HepG2 (cell line): ENCODE measurements around the gene CREB3. TPM values are rescaled to one million over a fixed set of nuclear protein-coding genes. Genes with fewer than 3 reads are reported as not detected.

ENCODE experiments used
- ATAC-seq: fragments of 200-7000 bp; cut with Tn5 transposase; 3 replicates; pipeline ENCODE4 v1.9.1; 2020; ENCODE audit warnings: mild to moderate bottlenecking, moderate library complexity
- BruUV-seq: library from RNA; stranded (reverse); fragments of 400-500 nt; replicated peaks from 2 replicates; lab custom pipeline; 2021; lab: Mats Ljungman, UMichigan
- CTCF ChIA-PET: fragments of 300-600 bp; formaldehyde crosslinking; extraction: SDS; loops from one replicate; lab custom pipeline; 2021; ENCODE audit warnings: low total read pairs, inconsistent platforms, low intra/inter-chr PET ratio; lab: Yijun Ruan, JAX
- POLR2A ChIA-PET: fragments of 350-600 bp; sonication (Branson Sonifier 250); formaldehyde crosslinking; loops from one replicate; lab custom pipeline; 2020; ENCODE audit warnings: antibody characterized with exemption, inconsistent platforms; lab: Yijun Ruan, JAX
- DNase-seq: peaks from one replicate; pipeline ENCODE4 v3.0.0-alpha.2; 2015; ENCODE audit warnings: low spot score
- FAIRE-seq: peaks from 3 replicates; lab custom pipeline; 2011; peaks lifted over from hg19 to GRCh38; lab: Jason Lieb, UNC
- H2AFZ ChIP-seq: one replicate; pipeline ENCODE4 v1.6.1; 2011; ENCODE audit warnings: low read length, inconsistent platforms
- H3K27ac ChIP-seq: fragments of 300-600 bp; 3 replicates; pipeline ENCODE4 v1.8.0; 2011; ENCODE audit warnings: mixed run types, mild to moderate bottlenecking, mixed read lengths, low read length, inconsistent platforms; ENCODE audit not compliant: insufficient read depth; ENCODE audit errors: extremely low read length
- H3K27me3 ChIP-seq, 2 experiments: fragments of 200-600 bp in 1 of 2; 2 replicates in 1 of 2; 3 replicates in 1 of 2; pipeline versions ENCODE4 v1.6.0 to v1.8.0; 2011; ENCODE audit warnings: low read length in 2 of 2, mild to moderate bottlenecking in 2 of 2, moderate library complexity in 2 of 2, inconsistent platforms in 1 of 2; ENCODE audit not compliant: insufficient read depth in 2 of 2, control insufficient read depth in 1 of 2
- H3K36me3 ChIP-seq, 2 experiments: fragments of 200-600 bp in 1 of 2; replicated peaks in 1 of 2; 2 replicates in 1 of 2; 3 replicates in 1 of 2; pipeline versions ENCODE4 v1.5.1 to v1.8.0; 2011; ENCODE audit warnings: low read length in 2 of 2, inconsistent platforms in 1 of 2; ENCODE audit not compliant: insufficient read depth in 2 of 2, control insufficient read depth in 1 of 2
- H3K4me1 ChIP-seq: 2 replicates; pipeline ENCODE4 v1.5.1; 2012; ENCODE audit warnings: low read length, inconsistent platforms; ENCODE audit not compliant: insufficient read depth
- H3K4me2 ChIP-seq: 2 replicates; pipeline ENCODE4 v1.6.0; 2011; ENCODE audit warnings: low read depth, low read length, inconsistent platforms
- H3K4me3 ChIP-seq, 3 experiments: fragments of 200-600 bp in 1 of 3; sonication (generic), shearing (Covaris generic) in 1 of 3; replicated peaks in 1 of 3; 2 replicates each; pipeline ENCODE4 v1.5.1; 2011 to 2016; ENCODE audit warnings: low read length in 3 of 3, inconsistent platforms in 2 of 3, low read depth in 2 of 3, mild to moderate bottlenecking in 2 of 3, control low read depth in 1 of 3, mixed read lengths in 1 of 3; ENCODE audit not compliant: insufficient read depth in 1 of 3
- H3K79me2 ChIP-seq: one replicate; pipeline ENCODE4 v1.6.1; 2011; ENCODE audit warnings: low read length, inconsistent platforms; ENCODE audit not compliant: insufficient read depth
- H3K9ac ChIP-seq: 2 replicates; pipeline ENCODE4 v1.6.0; 2011; ENCODE audit warnings: mild to moderate bottlenecking, low read depth, low read length, inconsistent platforms; ENCODE audit not compliant: insufficient read depth
- H3K9me3 ChIP-seq: 2 replicates; pipeline ENCODE4 v1.5.1; 2012; ENCODE audit warnings: mild to moderate bottlenecking, low read length
- H4K20me1 ChIP-seq: 2 replicates; pipeline ENCODE4 v1.6.0; 2011; ENCODE audit warnings: inconsistent platforms, mild to moderate bottlenecking, low read length, moderate library complexity; ENCODE audit not compliant: insufficient read depth
- BATF2 ChIP-seq: sonication (generic); formaldehyde crosslinking; IDR thresholded peaks from 2 replicates; pipeline ENCODE4 v1.8.0; 2022; ENCODE audit warnings: mild to moderate bottlenecking, missing genetic modification reagents, moderate library complexity
- BRCA1 ChIP-seq: sonication (generic); formaldehyde crosslinking; IDR thresholded peaks from 2 replicates; pipeline ENCODE4 v1.4.0; 2020; ENCODE audit warnings: missing genetic modification reagents
- ERF ChIP-seq: IDR thresholded peaks from 2 replicates; pipeline ENCODE4 v1.6.1; 2018; ENCODE audit warnings: missing biosample characterization, missing genetic modification reagents
- POLR2A ChIP-seq, 2 experiments: IDR thresholded peaks; 2 replicates each; pipeline ENCODE4 v1.6.1; 2011; ENCODE audit warnings: low read depth in 2 of 2, low read length in 2 of 2, mild to moderate bottlenecking in 1 of 2, moderate library complexity in 1 of 2; ENCODE audit not compliant: insufficient read depth in 1 of 2
- POLR2G ChIP-seq: fragments of 200-400 bp; formaldehyde crosslinking; IDR thresholded peaks from 2 replicates; pipeline ENCODE4 v1.6.1; 2018; ENCODE audit warnings: mild to moderate bottlenecking, low read depth, low read length, moderate library complexity
- WGBS: methylation state at CpG from one replicate; pipeline ENCODE4 v1.1.6; 2017; ENCODE audit warnings: low lambda C conversion rate; 5-methylcytosine and 5-hydroxymethylcytosine counted together
- in situ Hi-C: cut with HindIII; loops from 2 replicates; pipeline ENCODE4 v1.10.0; 2017; ENCODE audit warnings: low pct_unique_long_range_greater_than_20kb; ENCODE audit not compliant: extremely low pct_ligation_motif_present
- intact Hi-C: fragments of 100-400 bp; cut with micrococcal nuclease; formaldehyde crosslinking; loops from one replicate; pipeline ENCODE4 v1.10.0; 2022; ENCODE audit not compliant: unreplicated experiment
- polyA plus RNA-seq, 8 experiments: library from polyadenylated mRNA; depleted of rRNA in 3 of 8; stranded (reverse) in 7 of 8; unstranded in 1 of 8; fragments of >200 nt; fragmentation: Illumina TruSeq in 4 of 8; extraction: Trizol in 4 of 8; gene quantifications; 2 replicates each; pipeline versions ENCODE4 v1.2.1 to v1.2.3, GENCODE V29; 2011 to 2016; ENCODE audit warnings: low read depth in 4 of 8, missing spikeins in 1 of 8, mixed read lengths in 1 of 8; ENCODE audit not compliant: insufficient read depth in 1 of 8
- total RNA-seq, 5 experiments: library from RNA; depleted of rRNA; stranded (reverse); fragments of >200 nt; fragmentation: Illumina TruSeq; extraction: Trizol; gene quantifications; 2 replicates each; pipeline ENCODE4 v1.2.3, GENCODE V29; 2016; ENCODE audit warnings: low read depth in 1 of 5

Gene CREB3
- total and polyA plus RNA-seq, 2 of the 13 experiments (the other 11 are each of a cell fraction or from before 2014, with no cell fraction given), result 11.1 to 34.2 TPM

- Histone ChIP-seq H3K9ac (no peak overlapping the region), H3K9me3 (no peaks in the 10 kb centered on the region), H3K36me3 (peaks cover 43 to 89% of the 10 kb centered on the region in 2 experiments), H2AFZ (no peak overlapping the region), H3K27ac (no peak overlapping the region), H4K20me1 (no peaks in the 10 kb centered on the region; the same call in 1 of the 2 replicates), H3K79me2 (peaks cover 6% of the 10 kb centered on the region), H3K4me2 (no peak overlapping the region), H3K4me3 (no peak overlapping the region), H3K4me1 (peaks cover 11% of the 10 kb centered on the region), H3K27me3 (no peaks in the 10 kb centered on the region; a peak in 1 of 5 replicates)
- intact Hi-C loops (loop anchor here (10.0 kb wide), 1 partner anchor 243 kb away; the partner anchor contains the start of gene RUSC2), in situ Hi-C loops (no loop called here)
- ATAC-seq (no peak), FAIRE-seq (no peak), DNase-seq (no peak)
- no TSS peak for BruUV-seq
- POLR2A ChIA-PET, result interaction anchor here (1.3 to 2.0 kb wide), 3 partner anchors 9 to 81 kb away, joined by 3 to 19 read pairs (median 4); partner anchors contain the start of genes GBA2, RGP1 and RMRP
- no peak for TF ChIP-seq BRCA1
- 0 out of 4 replicates have a peak, but pooled peaks of 1 of the 2 experiments have one; percentile 6 for TF ChIP-seq POLR2A (IDR thresholded peaks at IDR 0.05; ENCODE audit: insufficient read depth in 1 of 2, low read depth in 2 of 2, low read length in 2 of 2)
- CTCF ChIA-PET, result no interaction called here
- 95% methylated on average over 4 of the region's 4 CpGs for WGBS
These were observed 5.7 kb downstream of the CREB3 start for GRCh38 chr9:35738186-35738585.

DNA sequence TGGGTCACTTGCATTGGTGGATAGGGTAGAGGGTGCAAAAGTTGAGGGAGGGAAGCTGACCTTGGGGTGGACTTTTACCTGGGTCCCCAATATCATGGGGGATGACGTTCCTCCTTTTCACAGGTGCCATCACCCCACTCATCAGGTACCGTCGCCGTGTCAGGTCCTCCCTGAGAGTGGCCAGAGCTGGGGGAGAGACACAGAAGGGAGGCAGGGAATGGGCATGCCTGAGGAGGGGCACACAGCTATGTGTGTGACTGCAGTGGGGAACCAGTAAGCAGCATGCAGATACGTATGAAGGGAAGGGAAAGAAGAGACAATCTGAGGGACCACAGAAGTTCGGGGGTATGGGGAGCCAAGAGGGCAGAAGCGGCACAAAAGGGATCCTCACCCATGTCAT lies 6.5 kb downstream of the CREB3 start:
- no peak overlapping the region for H3K9ac ChIP-seq
- intact Hi-C loops, result loop anchor here (10.0 kb wide), 1 partner anchor 244 kb away; the partner anchor contains the start of gene RUSC2
- no peaks in the 10 kb centered on the region for H3K9me3 ChIP-seq
- H3K4me2 ChIP-seq, result no peak overlapping the region
- no peak for ATAC-seq
- H3K27ac ChIP-seq, result no peak overlapping the region
- no peaks in the 10 kb centered on the region; the same call in 1 of the 2 replicates for H4K20me1 ChIP-seq
- BruUV-seq, result no TSS peak
- ChIA-PET CTCF (no interaction called here), POLR2A (interaction anchor here (1.3 to 2.0 kb wide), 4 partner anchors 8 to 78 kb away, joined by 4 to 19 read pairs (median 6); partner anchors contain the start of genes GBA2 and RGP1)
- DNase-seq, result no peak
- in situ Hi-C loops, result no loop called here
- peaks cover 6% of the 10 kb centered on the region for H3K79me2 ChIP-seq
- H2AFZ ChIP-seq, result no peak overlapping the region
- peaks cover 4% of the 10 kb centered on the region for H3K4me1 ChIP-seq
- no peaks in the 10 kb centered on the region for H3K27me3 ChIP-seq
- 98% methylated on average over 7 of the region's 7 CpGs for WGBS
- no peak for TF ChIP-seq ERF
- peak; percentile 13; the same call in 1 of the 2 replicates for TF ChIP-seq POLR2G
- 0 out of 2 replicates have a peak, but pooled peaks have one; percentile 24 for TF ChIP-seq BATF2 (CRISPR knock-in tag)
- TF ChIP-seq, all 625 proteins: peak for 2
- FAIRE-seq, result no peak
- H3K4me3 ChIP-seq, result no peak overlapping the region
- peaks cover 48 to 96% of the 10 kb centered on the region in 2 experiments for H3K36me3 ChIP-seq
